Neural cell (in vitro differentiated cells): ENCODE data around the gene SLC12A3. TPM values are rescaled to one million over a fixed set of nuclear protein-coding genes. Genes with fewer than 3 reads are reported as not detected.

ENCODE experiments used
- H2AFZ ChIP-seq: fragments of 200-600, 300-800 bp; sonication (generic), shearing (Covaris generic); 2 replicates; pipeline ENCODE4 v1.6.0; 2014; ENCODE audit warnings: low read depth, mild to moderate bottlenecking, antibody characterized with exemption, low read length, moderate library complexity
- H3F3A ChIP-seq: fragments of 200-600 bp; shearing (Covaris generic); 2 replicates; pipeline ENCODE4 v1.6.1; 2016; ENCODE audit warnings: mild to moderate bottlenecking, moderate library complexity, mixed read lengths, antibody characterized with exemption, low read length; ENCODE audit not compliant: insufficient read depth, poor library complexity, severe bottlenecking
- H3K27ac ChIP-seq: fragments of 200-600, 300-800 bp; sonication (generic), shearing (Covaris generic); 2 replicates; pipeline ENCODE4 v1.5.1; 2014; ENCODE audit warnings: mild to moderate bottlenecking, low read length, moderate library complexity
- H3K27me3 ChIP-seq: fragments of 300-800, 200-600 bp; sonication (generic), shearing (Covaris generic); 2 replicates; pipeline ENCODE4 v1.6.0; 2014; ENCODE audit warnings: mild to moderate bottlenecking, low read depth, low read length, moderate library complexity; ENCODE audit not compliant: insufficient read depth
- H3K36me3 ChIP-seq: fragments of 300-800, 200-600 bp; sonication (generic), shearing (Covaris generic); 2 replicates; pipeline ENCODE4 v1.5.1; 2014; ENCODE audit warnings: mild to moderate bottlenecking, antibody characterized with exemption, low read length, moderate library complexity; ENCODE audit not compliant: insufficient read depth
- H3K4me2 ChIP-seq: fragments of 300-800, 200-600 bp; sonication (generic), shearing (Covaris generic); 2 replicates; pipeline ENCODE4 v1.6.0; 2014; ENCODE audit warnings: mild to moderate bottlenecking, low read length
- H3K4me3 ChIP-seq: fragments of 300-800, 200-600 bp; sonication (generic), shearing (Covaris generic); 2 replicates; pipeline ENCODE4 v1.5.1; 2014; ENCODE audit warnings: mild to moderate bottlenecking, low read length, moderate library complexity
- H3K79me2 ChIP-seq: fragments of 200-600 bp; shearing (Covaris generic); replicated peaks from 2 replicates; pipeline ENCODE4 v1.6.0; 2014; ENCODE audit warnings: mild to moderate bottlenecking, low read length, moderate library complexity; ENCODE audit not compliant: insufficient read depth
- H3K9ac ChIP-seq: fragments of 300-800, 200-600 bp; sonication (generic), shearing (Covaris generic); 2 replicates; pipeline ENCODE4 v1.6.1; 2016; ENCODE audit warnings: mild to moderate bottlenecking, low read length, mixed read lengths
- H3K9me2 ChIP-seq: fragments of 200-600 bp; shearing (Covaris generic); 2 replicates; pipeline ENCODE4 v1.6.1; 2016; ENCODE audit warnings: mild to moderate bottlenecking, low read length, mixed read lengths; ENCODE audit not compliant: insufficient read depth
- H3K9me3 ChIP-seq: fragments of 200-600, 300-800 bp; sonication (generic), shearing (Covaris generic); 2 replicates; pipeline ENCODE4 v1.6.1; 2016; ENCODE audit warnings: mild to moderate bottlenecking, mixed run types, low read length, moderate library complexity, mixed read lengths
- H4K20me1 ChIP-seq: fragments of 200-600 bp; shearing (Covaris generic); 2 replicates; pipeline ENCODE4 v1.6.1; 2016; ENCODE audit warnings: mild to moderate bottlenecking, mixed run types; ENCODE audit not compliant: insufficient read depth
- CTCF ChIP-seq: fragments of 450-650 bp; IDR thresholded peaks from 2 replicates; pipeline ENCODE4 v1.5.1; 2014; ENCODE audit warnings: antibody characterized with exemption, mild to moderate bottlenecking, moderate library complexity; ENCODE audit not compliant: poor library complexity, severe bottlenecking
- EP300 ChIP-seq: fragments of 450-650 bp; conservative IDR thresholded peaks from 2 replicates; pipeline ENCODE4 v1.6.1; 2014; ENCODE audit warnings: antibody characterized with exemption, mild to moderate bottlenecking, moderate library complexity; ENCODE audit not compliant: poor library complexity, severe bottlenecking
- EZH2 ChIP-seq: fragments of 200-600, 300-800 bp; shearing (Covaris generic), sonication (generic); IDR thresholded peaks from 2 replicates; pipeline ENCODE4 v1.6.1; 2014; ENCODE audit warnings: antibody characterized with exemption, low read length, borderline replicate concordance, mild to moderate bottlenecking; ENCODE audit not compliant: insufficient read depth, poor library complexity, severe bottlenecking
- MXI1 ChIP-seq: fragments of 450-650 bp; conservative IDR thresholded peaks from 2 replicates; pipeline ENCODE4 v1.6.1; 2014; ENCODE audit warnings: antibody characterized with exemption, mild to moderate bottlenecking; ENCODE audit not compliant: poor library complexity, severe bottlenecking
- POLR2AphosphoS5 ChIP-seq: IDR thresholded peaks from 2 replicates; pipeline ENCODE4 v1.6.1; 2012
- RAD21 ChIP-seq: fragments of 450-650 bp; conservative IDR thresholded peaks from 2 replicates; pipeline ENCODE4 v1.6.1; 2014; ENCODE audit warnings: antibody characterized with exemption, mild to moderate bottlenecking, moderate library complexity
- REST ChIP-seq: IDR thresholded peaks from 2 replicates; pipeline ENCODE4 v1.6.1; 2012; ENCODE audit warnings: borderline replicate concordance
- SMC3 ChIP-seq: fragments of 450-650 bp; conservative IDR thresholded peaks from 2 replicates; pipeline ENCODE4 v1.6.1; 2014; ENCODE audit warnings: antibody characterized with exemption, mild to moderate bottlenecking, moderate library complexity; ENCODE audit not compliant: poor library complexity
- TAF1 ChIP-seq: IDR thresholded peaks from 2 replicates; pipeline ENCODE4 v1.6.1; 2012; ENCODE audit warnings: low read depth
- polyA plus RNA-seq: library from polyadenylated mRNA; depleted of rRNA; stranded (reverse); fragments of >200 nt; gene quantifications from 2 replicates; pipeline ENCODE4 v1.2.3, GENCODE V29; 2014

SLC12A3 gene
- polyA plus RNA-seq, 1 donor from 2014 or later = 0.09 TPM

- H3K4me2 ChIP-seq = no peak overlapping the region
- no peaks in the 10 kb centered on the region for H3K36me3 ChIP-seq
- TF ChIP-seq MXI1 (no peak), EZH2 (no peak), EP300 (no peak), RAD21 (no peak), REST (no peak), POLR2AphosphoS5 (no peak), TAF1 (no peak), SMC3 (no peak), CTCF (no peak)
- H2AFZ ChIP-seq = no peak overlapping the region
- H3K9me3 ChIP-seq = no peaks in the 10 kb centered on the region
- H3K27ac ChIP-seq = no peak overlapping the region
- no peak overlapping the region for H3K4me3 ChIP-seq
- no peaks in the 10 kb centered on the region for H3K9me2 ChIP-seq
- no peak overlapping the region for H3K9ac ChIP-seq
- no peaks in the 10 kb centered on the region for H4K20me1 ChIP-seq
- no peaks in the 10 kb centered on the region for H3K27me3 ChIP-seq
- no peaks in the 10 kb centered on the region for H3F3A ChIP-seq
- no peaks in the 10 kb centered on the region for H3K79me2 ChIP-seq
Observed at GRCh38 chr16:56889206-56889605, 24.2 kb downstream of the SLC12A3 start.

GRCh38 chr16:56891685-56892084 is 26.7 kb downstream of the SLC12A3 start:
- TF ChIP-seq EP300 (no peak), RAD21 (no peak), POLR2AphosphoS5 (no peak), SMC3 (no peak), CTCF (no peak), TAF1 (no peak), MXI1 (no peak), EZH2 (no peak), REST (no peak)
- Histone ChIP-seq H3K4me3 (no peak overlapping the region), H3K27ac (no peak overlapping the region), H3K79me2 (no peaks in the 10 kb centered on the region), H3F3A (no peaks in the 10 kb centered on the region), H3K9ac (no peak overlapping the region), H4K20me1 (no peaks in the 10 kb centered on the region), H3K27me3 (no peaks in the 10 kb centered on the region), H3K9me3 (no peaks in the 10 kb centered on the region), H3K36me3 (no peaks in the 10 kb centered on the region), H2AFZ (no peak overlapping the region), H3K9me2 (no peaks in the 10 kb centered on the region), H3K4me2 (no peak overlapping the region)
